SK-N-SH (cell line): ENCODE results near the gene TNS4. TPM values are rescaled to one million over a fixed set of nuclear protein-coding genes. Genes with fewer than 3 reads are reported as not detected.

ENCODE experiments used
- CTCF ChIA-PET: fragments of 300-600, 350-600 bp; formaldehyde crosslinking; extraction: SDS; loops from one replicate; lab custom pipeline; 2021; lab: Yijun Ruan, JAX
- POLR2A ChIA-PET: fragments of 350-600 bp; sonication (Branson Sonifier 250); formaldehyde crosslinking; extraction: SDS; loops from one replicate; lab custom pipeline; 2020; ENCODE audit warnings: antibody characterized with exemption, inconsistent platforms; lab: Yijun Ruan, JAX
- DNase-seq: peaks from one replicate; pipeline ENCODE4 v3.0.0; 2012
- H2AFZ ChIP-seq: fragments of 200-600 bp; sonication (generic); 2 replicates; pipeline ENCODE4 v1.8.1; 2016; ENCODE audit warnings: antibody characterized with exemption, mild to moderate bottlenecking, low read depth
- H3F3A ChIP-seq: fragments of 200-600 bp; sonication (generic); replicated peaks from 2 replicates; pipeline ENCODE3; 2016; ENCODE audit warnings: antibody characterized with exemption, mild to moderate bottlenecking; ENCODE audit not compliant: insufficient read depth
- H3K27ac ChIP-seq, 2 experiments: fragments of 200-500 bp in 1 of 2; fragments of 200-600 bp in 1 of 2; sonication (Bioruptor generic) in 1 of 2; sonication (generic), shearing (Covaris generic) in 1 of 2; 2 replicates each; pipeline versions ENCODE4 v1.5.1 to v1.6.1; 2014 to 2016; ENCODE audit warnings: low read depth in 2 of 2, inconsistent platforms in 1 of 2, low read length in 1 of 2, mild to moderate bottlenecking in 1 of 2, mixed read lengths in 1 of 2
- H3K27me3 ChIP-seq: fragments of 200-600 bp; sonication (generic), shearing (Covaris generic); 2 replicates; pipeline ENCODE4 v1.6.1; 2016; ENCODE audit warnings: mixed run types; ENCODE audit not compliant: insufficient read depth
- H3K36me3 ChIP-seq, 2 experiments: fragments of 200-500 bp in 1 of 2; fragments of 200-600 bp in 1 of 2; sonication (Bioruptor generic) in 1 of 2; sonication (generic) in 1 of 2; replicated peaks in 1 of 2; 2 replicates each; pipeline versions ENCODE3 to v1.5.1; 2014 to 2016; ENCODE audit warnings: low read length in 1 of 2, mild to moderate bottlenecking in 1 of 2; ENCODE audit not compliant: insufficient read depth in 2 of 2, control insufficient read depth in 1 of 2
- H3K4me1 ChIP-seq, 2 experiments: fragments of 200-500 bp in 1 of 2; fragments of 200-600 bp in 1 of 2; sonication (Bioruptor generic) in 1 of 2; sonication (generic), shearing (Covaris generic) in 1 of 2; 2 replicates each; pipeline versions ENCODE4 v1.5.1 to v1.6.1; 2014 to 2016; ENCODE audit warnings: low read depth in 1 of 2, low read length in 1 of 2, mixed run types in 1 of 2; ENCODE audit not compliant: insufficient read depth in 2 of 2, control insufficient read depth in 1 of 2
- H3K4me2 ChIP-seq: fragments of 200-600 bp; sonication (generic), shearing (Covaris generic); 2 replicates; pipeline ENCODE4 v1.6.1; 2017; ENCODE audit warnings: mixed run types
- H3K4me3 ChIP-seq, 2 experiments: fragments of 200-500 bp in 1 of 2; fragments of 200-600 bp in 1 of 2; sonication (Bioruptor generic) in 1 of 2; sonication (generic), shearing (Covaris generic) in 1 of 2; 2 replicates each; pipeline versions ENCODE4 v1.5.1 to v1.8.1; 2014 to 2016; ENCODE audit warnings: low read depth in 2 of 2, inconsistent platforms in 1 of 2, low read length in 1 of 2, mild to moderate bottlenecking in 1 of 2, mixed read lengths in 1 of 2, moderate library complexity in 1 of 2
- H3K79me2 ChIP-seq: fragments of 200-600 bp; sonication (generic); 2 replicates; pipeline ENCODE4 v1.8.1; 2017; ENCODE audit warnings: mild to moderate bottlenecking; ENCODE audit not compliant: insufficient read depth
- H3K9ac ChIP-seq: fragments of 200-600 bp; sonication (generic); 2 replicates; pipeline ENCODE4 v1.6.1; 2017; ENCODE audit warnings: mixed run types
- H3K9me2 ChIP-seq: fragments of 200-600 bp; sonication (generic); 2 replicates; pipeline ENCODE4 v1.6.1; 2017; ENCODE audit warnings: mixed run types
- H3K9me3 ChIP-seq: fragments of 200-600 bp; sonication (generic); 2 replicates; pipeline ENCODE4 v1.6.1; 2017; ENCODE audit warnings: mixed run types, mild to moderate bottlenecking, moderate library complexity
- H4K20me1 ChIP-seq: fragments of 200-600 bp; sonication (generic); 2 replicates; pipeline ENCODE4 v1.6.1; 2017; ENCODE audit warnings: mild to moderate bottlenecking, mixed run types; ENCODE audit not compliant: insufficient read depth
- ELF1 ChIP-seq: IDR thresholded peaks from 2 replicates; pipeline ENCODE4 v1.4.0; 2012
- FOSL2 ChIP-seq: IDR thresholded peaks from 2 replicates; pipeline ENCODE4 v1.4.0; 2012; ENCODE audit warnings: low read depth, mild to moderate bottlenecking, moderate library complexity, borderline replicate concordance
- GATA2 ChIP-seq: sonication (generic); formaldehyde crosslinking; IDR thresholded peaks from 2 replicates; pipeline ENCODE4 v1.5.0; 2020; ENCODE audit warnings: mild to moderate bottlenecking, missing genetic modification reagents
- MAX ChIP-seq: IDR thresholded peaks from 2 replicates; pipeline ENCODE4 v1.4.0; 2012; ENCODE audit warnings: low read depth
- NFIC ChIP-seq: IDR thresholded peaks from 2 replicates; pipeline ENCODE4 v1.4.0; 2012; ENCODE audit warnings: borderline replicate concordance
- NRF1 ChIP-seq: IDR thresholded peaks from 2 replicates; pipeline ENCODE4 v1.6.1; 2012; ENCODE audit warnings: low read depth, mild to moderate bottlenecking, low read length
- PBX3 ChIP-seq: IDR thresholded peaks from 2 replicates; pipeline ENCODE4; 2012
- POLR2AphosphoS5 ChIP-seq: IDR thresholded peaks from 2 replicates; pipeline ENCODE4 v1.6.1; 2012; ENCODE audit warnings: low read depth, low read length
- RAD21 ChIP-seq: IDR thresholded peaks from 2 replicates; pipeline ENCODE4 v1.6.1; 2012; ENCODE audit warnings: mild to moderate bottlenecking, low read length
- RFX5 ChIP-seq: IDR thresholded peaks from 2 replicates; pipeline ENCODE4 v1.6.1; 2012; ENCODE audit warnings: mild to moderate bottlenecking, improper control_type of control experiment, low read length
- SIN3A ChIP-seq: IDR thresholded peaks from 2 replicates; pipeline ENCODE4 v1.6.1; 2012; ENCODE audit warnings: low read depth, mild to moderate bottlenecking, low read length, moderate library complexity, borderline replicate concordance
- SMC3 ChIP-seq: IDR thresholded peaks from 2 replicates; pipeline ENCODE4 v1.6.1; 2012; ENCODE audit warnings: low read depth, low read length, improper control_type of control experiment
- TAF1 ChIP-seq: IDR thresholded peaks from 2 replicates; pipeline ENCODE4 v1.6.1; 2012; ENCODE audit warnings: low read depth, mild to moderate bottlenecking, low read length, moderate library complexity, borderline replicate concordance
- TCF12 ChIP-seq: IDR thresholded peaks from 2 replicates; pipeline ENCODE4 v1.4.0; 2012
- TEAD4 ChIP-seq: IDR thresholded peaks from 2 replicates; pipeline ENCODE4 v1.4.0; 2012; ENCODE audit warnings: mild to moderate bottlenecking, borderline replicate concordance; ENCODE audit not compliant: insufficient read depth
- YY1 ChIP-seq: IDR thresholded peaks from 2 replicates; pipeline ENCODE4 v1.4.0; 2012; ENCODE audit warnings: low read depth, mild to moderate bottlenecking
- ZBTB33 ChIP-seq: IDR thresholded peaks from 2 replicates; pipeline ENCODE4 v1.4.0; 2012; ENCODE audit warnings: low read depth, borderline replicate concordance
- WGBS: methylation state at CpG from one replicate; pipeline ENCODE4 v1.1.6; 2017; ENCODE audit warnings: low lambda C conversion rate; 5-methylcytosine and 5-hydroxymethylcytosine counted together
- polyA plus RNA-seq, 3 experiments: library from polyadenylated mRNA; depleted of rRNA; stranded (reverse); fragments of >200 nt; gene quantifications; 2 replicates each; pipeline ENCODE4 v1.2.3, GENCODE V29; 2012

Gene TNS4
- polyA plus RNA-seq, 1 of the 3 experiments (the other 2 are of a cell fraction), result not detected

- no peak overlapping the region for H3K4me2 ChIP-seq
- POLR2A ChIA-PET, result interaction anchor here (0.6 to 1.4 kb wide), 2 partner anchors 9 to 87 kb away, joined by 3 to 4 read pairs; no protein-coding TSS in a partner anchor
- H3K9ac ChIP-seq, result no peak overlapping the region
Observed at GRCh38 chr17:40548491-40548981, 47.1 kb upstream of the TNS4 start.

More at GRCh38 chr17:40548491-40548981, 47.1 kb upstream of the TNS4 start:
- Histone ChIP-seq H3K36me3 (no peaks in the 10 kb centered on the region), H3F3A (peaks cover 17% of the 10 kb centered on the region), H3K9me2 (no peaks in the 10 kb centered on the region), H4K20me1 (no peaks in the 10 kb centered on the region), H3K4me1 (peaks cover 15 to 65% of the 10 kb centered on the region in 2 experiments; a peak in 3 of 4 replicates), H3K4me3 (no peak overlapping the region), H3K79me2 (no peaks in the 10 kb centered on the region), H3K27ac (peak overlapping the region in 1 of 2 experiments; percentile 96; a peak in 2 of 4 replicates), H3K9me3 (no peaks in the 10 kb centered on the region), H3K27me3 (no peaks in the 10 kb centered on the region), H2AFZ (no peak overlapping the region)
- no peak for TF ChIP-seq RFX5
- TF ChIP-seq ZBTB33, result no peak
- TF ChIP-seq FOSL2, result no peak
- TF ChIP-seq SMC3, result no peak
- TF ChIP-seq TAF1, result no peak
- no peak for TF ChIP-seq NFIC
- no peak for TF ChIP-seq TCF12
- TF ChIP-seq SIN3A, result no peak
- TF ChIP-seq GATA2 (CRISPR knock-in tag), result no peak
- TF ChIP-seq PBX3, result no peak
- no peak for TF ChIP-seq TEAD4
- TF ChIP-seq MAX, result no peak
- no peak for TF ChIP-seq NRF1
- no peak for TF ChIP-seq POLR2AphosphoS5
- no peak for TF ChIP-seq YY1
- no peak for TF ChIP-seq RAD21
- TF ChIP-seq ELF1, result no peak
- CTCF ChIA-PET, result interaction anchor here (1.0 to 16.9 kb wide), 8 partner anchors 11 to 190 kb away, joined by 3 to 202 read pairs (median 6); partner anchors contain the start of gene IGFBP4
- 71% methylated on average over 9 of the region's 9 CpGs for WGBS
- DNase-seq, result no peak
